ENCODE data around the gene ARID1A. TPM values are rescaled to one million over a fixed set of nuclear protein-coding genes. Genes with fewer than 3 reads are reported as not detected.

The ARID1A gene
- total RNA-seq, 2 donors from 2014 or later: 49.6 to 76.2 TPM

DNA sequence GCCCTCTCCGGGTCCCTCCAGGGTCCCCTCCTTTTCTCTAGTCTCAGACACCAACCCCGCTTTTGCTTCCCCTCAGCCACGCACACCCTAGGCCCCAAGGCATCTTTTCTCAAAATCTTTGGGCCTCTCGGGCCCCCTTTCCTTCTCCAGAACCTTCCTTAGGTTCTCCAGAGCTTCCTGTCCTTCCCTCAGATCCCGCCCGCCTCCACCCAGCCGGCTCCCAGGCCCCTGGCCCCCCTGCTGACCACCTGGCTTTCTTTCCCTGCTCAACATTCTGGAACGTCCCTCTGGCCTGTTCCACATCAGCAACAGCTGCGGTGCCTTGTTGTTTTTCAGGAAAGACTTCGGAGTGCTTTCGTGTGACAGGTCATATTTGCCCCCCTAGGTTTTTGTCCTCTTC is 131.8 kb downstream of the ARID1A start:
- peak overlapping the region; percentile 53 for H3K4me3 ChIP-seq
- peaks cover 14% of the 10 kb centered on the region for H3K4me1 ChIP-seq
- intact Hi-C loops (cut with DNase I): no loop called here
- H3K27me3 ChIP-seq: no peaks in the 10 kb centered on the region
- no peak for DNase-seq
- H3K27ac ChIP-seq: no peak overlapping the region
- H3K9me3 ChIP-seq: no peaks in the 10 kb centered on the region
- TF ChIP-seq, protein P1, sequence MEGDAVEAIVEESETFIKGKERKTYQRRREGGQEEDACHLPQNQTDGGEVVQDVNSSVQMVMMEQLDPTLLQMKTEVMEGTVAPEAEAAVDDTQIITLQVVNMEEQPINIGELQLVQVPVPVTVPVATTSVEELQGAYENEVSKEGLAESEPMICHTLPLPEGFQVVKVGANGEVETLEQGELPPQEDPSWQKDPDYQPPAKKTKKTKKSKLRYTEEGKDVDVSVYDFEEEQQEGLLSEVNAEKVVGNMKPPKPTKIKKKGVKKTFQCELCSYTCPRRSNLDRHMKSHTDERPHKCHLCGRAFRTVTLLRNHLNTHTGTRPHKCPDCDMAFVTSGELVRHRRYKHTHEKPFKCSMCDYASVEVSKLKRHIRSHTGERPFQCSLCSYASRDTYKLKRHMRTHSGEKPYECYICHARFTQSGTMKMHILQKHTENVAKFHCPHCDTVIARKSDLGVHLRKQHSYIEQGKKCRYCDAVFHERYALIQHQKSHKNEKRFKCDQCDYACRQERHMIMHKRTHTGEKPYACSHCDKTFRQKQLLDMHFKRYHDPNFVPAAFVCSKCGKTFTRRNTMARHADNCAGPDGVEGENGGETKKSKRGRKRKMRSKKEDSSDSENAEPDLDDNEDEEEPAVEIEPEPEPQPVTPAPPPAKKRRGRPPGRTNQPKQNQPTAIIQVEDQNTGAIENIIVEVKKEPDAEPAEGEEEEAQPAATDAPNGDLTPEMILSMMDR (IDR thresholded peaks at IDR 0.05): no peak
- H3K36me3 ChIP-seq: no peaks in the 10 kb centered on the region
- peak overlapping the region in 1 of 2 donors; percentile 75 for H3K9ac ChIP-seq (ENCODE audit: low read depth in 2 of 2, low read length in 2 of 2)

DNA sequence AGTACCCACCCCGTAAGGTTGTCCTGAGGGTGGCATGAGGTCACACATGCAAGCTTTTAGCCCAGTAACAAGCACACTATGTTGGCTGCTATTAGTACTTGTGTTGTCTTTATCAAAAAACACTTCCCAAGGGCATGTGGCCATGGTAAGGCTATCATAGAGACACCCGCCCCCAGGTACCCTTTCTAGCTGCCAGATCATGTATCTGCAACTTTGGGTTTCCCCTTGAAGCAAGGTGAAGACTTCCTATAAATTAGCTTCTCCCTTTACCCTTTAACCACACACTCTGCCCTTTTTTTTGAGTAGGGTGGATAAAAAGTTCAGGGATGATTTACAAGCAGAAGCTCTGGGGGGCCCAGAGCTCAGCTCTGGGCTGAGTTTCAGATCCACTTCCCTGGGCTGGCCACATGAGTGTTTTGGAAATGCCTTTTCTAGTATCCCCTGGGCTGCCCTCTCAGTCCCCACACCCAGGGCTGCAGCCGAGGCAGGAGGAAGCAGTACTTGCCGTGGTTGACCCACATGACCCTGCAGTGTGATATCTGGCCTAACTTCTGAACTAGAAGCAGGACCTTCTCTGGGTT is 132.7 kb downstream of the ARID1A start:
- DNase-seq: peak; percentile 33
- peaks cover 14% of the 10 kb centered on the region for H3K4me1 ChIP-seq
- no peak overlapping the region for H3K27ac ChIP-seq
- intact Hi-C loops (cut with DNase I): no loop called here
- TF ChIP-seq, protein P1 (IDR thresholded peaks at IDR 0.05): no peak
- H3K9me3 ChIP-seq: no peaks in the 10 kb centered on the region
- H3K36me3 ChIP-seq: no peaks in the 10 kb centered on the region
- H3K4me3 ChIP-seq: no peak overlapping the region
- H3K27me3 ChIP-seq: no peaks in the 10 kb centered on the region
- H3K9ac ChIP-seq (ENCODE audit: low read depth in 2 of 2, low read length in 2 of 2): peak overlapping the region in 1 of 2 donors; percentile 30

DNA sequence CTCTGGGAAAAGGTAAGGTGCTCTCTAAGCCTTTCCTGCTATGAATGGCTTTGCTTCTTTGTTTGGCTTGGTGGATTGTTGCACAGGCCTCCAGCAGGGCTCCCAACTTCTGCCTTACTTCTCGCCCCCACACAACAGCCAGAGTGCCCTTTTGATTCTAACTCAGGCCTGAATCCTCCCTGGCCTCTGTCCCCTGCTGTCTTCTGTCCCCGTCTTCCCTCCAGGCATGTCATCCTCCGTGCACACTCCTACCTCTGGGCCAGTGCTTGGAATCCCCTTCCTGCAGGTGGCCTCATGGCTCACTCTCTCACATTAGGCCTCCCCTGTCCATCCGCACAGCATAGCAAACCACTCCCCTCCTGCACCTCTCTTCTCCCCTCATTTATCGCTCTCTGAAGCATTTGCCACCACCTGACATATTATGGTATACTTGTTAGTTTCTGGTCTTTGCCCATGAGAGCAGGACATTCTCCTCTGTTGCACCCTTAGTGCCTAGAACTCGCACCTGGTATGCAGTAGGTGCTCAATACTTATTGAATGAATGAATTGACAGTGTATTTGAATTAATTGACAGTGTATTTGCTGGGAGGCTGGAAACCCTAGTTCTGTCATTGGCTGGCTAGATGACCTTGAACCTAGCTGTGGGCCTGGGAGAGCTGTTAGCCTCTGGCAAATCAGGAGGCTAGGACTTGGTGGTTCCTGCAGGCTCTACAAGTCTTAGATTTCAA is 133.5 kb downstream of the ARID1A start:
- Histone ChIP-seq H3K9me3 (no peaks in the 10 kb centered on the region), H3K36me3 (no peaks in the 10 kb centered on the region), H3K4me3 (no peak overlapping the region), H3K27me3 (no peaks in the 10 kb centered on the region), H3K9ac (ENCODE audit: low read depth in 2 of 2, low read length in 2 of 2) (peak overlapping the region in 1 of 2 donors; percentile 30), H3K4me1 (peaks cover 14% of the 10 kb centered on the region), H3K27ac (no peak overlapping the region)
- DNase-seq: no peak
- TF ChIP-seq, protein P1 (IDR thresholded peaks at IDR 0.05): no peak
- intact Hi-C loops (cut with DNase I): no loop called here

DNA sequence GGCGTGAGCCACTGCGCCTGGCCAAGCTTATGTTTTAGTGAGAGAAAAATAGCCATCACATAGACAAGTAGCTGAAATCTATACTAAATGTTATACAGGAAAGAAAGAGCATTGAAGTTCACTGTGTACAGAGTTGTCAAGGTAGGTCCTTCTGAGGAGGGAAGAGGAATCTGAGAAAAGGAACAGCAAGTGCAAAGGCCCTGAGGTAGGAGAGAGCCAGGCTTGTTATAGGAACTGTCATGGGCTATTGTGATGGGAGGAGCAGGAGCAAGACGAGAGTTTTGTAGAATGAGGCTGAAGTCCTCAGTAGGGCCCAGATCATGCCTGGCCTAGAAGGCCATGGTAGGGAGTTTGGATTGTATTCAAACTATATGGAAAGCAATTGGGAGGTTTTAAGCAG is 135.2 kb downstream of the ARID1A start:
- Histone ChIP-seq H3K9me3 (no peaks in the 10 kb centered on the region), H3K36me3 (no peaks in the 10 kb centered on the region), H3K27ac (no peak overlapping the region)

More for the DNA sequence above, 135.2 kb downstream of the ARID1A start:
- TF ChIP-seq, protein P1 (IDR thresholded peaks at IDR 0.05): no peak
- Histone ChIP-seq H3K4me1 (peaks cover 7% of the 10 kb centered on the region), H3K4me3 (no peak overlapping the region), H3K27me3 (no peaks in the 10 kb centered on the region), H3K9ac (ENCODE audit: low read depth in 2 of 2, low read length in 2 of 2) (no peak overlapping the region)
- no peak for DNase-seq
- intact Hi-C loops (cut with DNase I): no loop called here

Other genes with a start within 250 kb of the ARID1A start
- gene HMGN2, start 223.6 kb upstream of the ARID1A start, total RNA-seq: 100 to 1,000 TPM; 332 to 758 TPM
- gene RPS6KA1, start 166.3 kb upstream of the ARID1A start, total RNA-seq: 100 to 1,000 TPM; 174 to 198 TPM
- gene PIGV, start 91.9 kb downstream of the ARID1A start, total RNA-seq: 10 to 100 TPM; 16.8 to 24.2 TPM
- gene ZDHHC18, start 130.7 kb downstream of the ARID1A start, total RNA-seq: 10 to 100 TPM; 14.1 to 16.8 TPM
- gene SFN, start 167.1 kb downstream of the ARID1A start, total RNA-seq: 100 to 1,000 TPM; 239 to 253 TPM
- 10 to 100 TPM; 32.4 to 36.2 TPM for gene GPN2, start 194.3 kb downstream of the ARID1A start, total RNA-seq
- gene GPATCH3, start 204.5 kb downstream of the ARID1A start, total RNA-seq: 10 to 100 TPM; 13.9 to 14.4 TPM
- gene NR0B2, start 218.0 kb downstream of the ARID1A start, total RNA-seq: 1 to 10 TPM in 1 of 2 donors, under 1 TPM in 1; 0.64 to 1.8 TPM
- 10 to 100 TPM; 37.9 to 92.5 TPM for gene NUDC, start 225.7 kb downstream of the ARID1A start, total RNA-seq